GM12801 (cell line): Measurements from ENCODE around the gene HCRTR1.

Experiments
- CTCF ChIP-seq: IDR thresholded peaks from one replicate; pipeline ENCODE4 v1.5.1; 2011; ENCODE audit warnings: control low read depth; ENCODE audit not compliant: insufficient read length; ENCODE audit errors: extremely low read depth

HCRTR1 gene

GRCh38 chr1:31637915-31638673, 20.6 kb downstream of the HCRTR1 start:
- no peak for TF ChIP-seq CTCF

DNA sequence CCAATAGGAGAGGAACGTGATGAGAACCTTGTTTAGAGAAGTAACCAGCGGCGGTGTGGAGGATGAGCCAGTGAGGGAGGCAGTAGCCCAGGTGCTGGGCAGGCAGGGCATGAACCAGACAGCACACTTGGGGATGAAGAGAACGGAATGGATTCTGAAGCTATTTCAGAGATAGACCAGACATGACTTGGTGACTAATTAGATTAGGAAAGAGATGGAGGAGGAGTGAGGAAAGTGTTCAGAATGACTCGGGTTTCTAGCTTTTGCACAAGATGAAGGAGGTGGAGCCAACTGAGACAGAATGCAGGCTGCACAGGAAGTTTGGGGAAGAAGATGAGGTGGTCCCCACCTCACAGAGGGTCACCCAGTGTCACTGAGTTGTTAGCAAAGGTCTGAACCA, 22.1 kb downstream of the HCRTR1 start:
- TF ChIP-seq CTCF: no peak

GRCh38 chr1:31640179-31640578, 22.7 kb downstream of the HCRTR1 start:
- TF ChIP-seq CTCF: no peak

GRCh38 chr1:31640964-31641363, 23.5 kb downstream of the HCRTR1 start:
- TF ChIP-seq CTCF: no peak

GRCh38 chr1:31642366-31642765, 24.9 kb downstream of the HCRTR1 start:
- no peak for TF ChIP-seq CTCF

GRCh38 chr1:31642897-31643296, 25.4 kb downstream of the HCRTR1 start:
- TF ChIP-seq CTCF: no peak

DNA sequence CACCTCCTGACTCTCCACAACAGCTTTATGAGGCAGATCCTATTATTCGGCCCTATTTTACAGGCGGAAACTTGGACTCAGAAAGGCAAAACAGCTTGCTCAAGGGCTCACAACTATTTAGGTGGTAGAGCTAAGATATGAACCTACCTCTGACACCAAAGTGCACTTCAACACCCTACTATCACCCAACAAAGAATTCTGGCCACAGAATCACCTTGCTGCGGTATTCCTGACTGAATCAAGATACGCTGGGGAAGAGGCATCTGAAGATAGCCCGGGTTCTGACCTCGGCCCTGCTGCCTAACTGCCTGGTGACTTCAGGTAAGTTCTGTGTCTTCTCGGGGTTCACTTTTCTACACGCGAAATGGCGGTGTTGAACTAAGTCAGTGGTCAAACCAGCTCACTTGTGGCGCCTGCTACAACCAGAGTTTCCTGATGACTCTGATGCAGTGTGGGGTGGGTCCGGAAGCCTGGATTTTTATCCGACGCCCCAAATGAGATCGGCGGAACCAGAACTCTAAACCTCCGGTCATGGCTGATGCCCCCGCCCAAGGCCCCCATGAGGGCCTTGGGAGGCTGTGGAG, 26.6 kb downstream of the HCRTR1 start:
- no peak for TF ChIP-seq CTCF
